Prostate gland (tissue), 2 donors: ENCODE data around the gene TTLL10. TPM values are rescaled to one million over a fixed set of nuclear protein-coding genes. Genes with fewer than 3 reads are reported as not detected.

ENCODE experiments used
- DNase-seq: peaks from one replicate; pipeline ENCODE4 v3.0.0-alpha.2; 2019; ENCODE audit warnings: low spot score
- H3K27ac ChIP-seq, 2 donors: fragments of 200-600 bp; sonication (generic); 2 replicates each; pipeline ENCODE4 v1.5.1; 2017 to 2019
- H3K27me3 ChIP-seq: fragments of 200-600 bp; sonication (generic); replicated peaks from 2 replicates; pipeline ENCODE4 v1.5.1; 2019; ENCODE audit not compliant: insufficient read depth
- H3K36me3 ChIP-seq, 2 donors: fragments of 200-600 bp; sonication (generic); 1 replicate in 1 of 2; 2 replicates in 1 of 2; pipeline versions ENCODE4 v1.5.1 to v1.8.1; 2017 to 2019
- H3K4me1 ChIP-seq: fragments of 200-600 bp; sonication (generic); replicated peaks from 2 replicates; pipeline ENCODE4 v1.5.1; 2019
- H3K4me3 ChIP-seq, 2 donors: fragments of 200-600 bp; sonication (generic); 2 replicates each; pipeline ENCODE4 v1.5.1; 2017 to 2019
- H3K9me3 ChIP-seq: fragments of 200-600 bp; sonication (generic); 2 replicates; pipeline ENCODE4 v1.5.1; 2017
- POLR2A ChIP-seq: fragments of 450-650 bp; IDR thresholded peaks from one replicate; pipeline ENCODE4 v1.6.1; 2016; ENCODE audit warnings: antibody characterized with exemption, mild to moderate bottlenecking
- POLR2AphosphoS5 ChIP-seq: sonication (generic); formaldehyde crosslinking; IDR thresholded peaks from one replicate; pipeline ENCODE4 v1.6.1; 2017; ENCODE audit warnings: antibody characterized with exemption
- WGBS: methylation state at CpG from one replicate; pipeline ENCODE4 v1.1.5; 2018; 5-methylcytosine and 5-hydroxymethylcytosine counted together
- intact Hi-C: fragments of 100-400 bp; cut with DNase I; formaldehyde crosslinking; loops from one replicate; pipeline ENCODE4 v1.14.2; 2022
- total RNA-seq, 2 donors: library from RNA; depleted of rRNA; stranded (reverse); fragments of >200 nt; gene quantifications; one replicate each; pipeline ENCODE4 v1.1.0, GENCODE V29; 2016
- TF ChIP-seq, protein P1 (sequence below), 4 experiments: fragments of 200-600 bp in 2 of 4; fragments of 450-650 bp in 2 of 4; sonication (generic) in 2 of 4; IDR thresholded peaks; 1 replicate in 3 of 4; 2 replicates in 1 of 4; pipeline ENCODE4 v1.5.1; 2016 to 2019; ENCODE audit warnings: antibody characterized with exemption in 4 of 4, mild to moderate bottlenecking in 2 of 4, moderate library complexity in 2 of 4

The TTLL10 gene
- total RNA-seq, 2 donors from 2014 or later = 0.77 to 7.3 TPM

DNA sequence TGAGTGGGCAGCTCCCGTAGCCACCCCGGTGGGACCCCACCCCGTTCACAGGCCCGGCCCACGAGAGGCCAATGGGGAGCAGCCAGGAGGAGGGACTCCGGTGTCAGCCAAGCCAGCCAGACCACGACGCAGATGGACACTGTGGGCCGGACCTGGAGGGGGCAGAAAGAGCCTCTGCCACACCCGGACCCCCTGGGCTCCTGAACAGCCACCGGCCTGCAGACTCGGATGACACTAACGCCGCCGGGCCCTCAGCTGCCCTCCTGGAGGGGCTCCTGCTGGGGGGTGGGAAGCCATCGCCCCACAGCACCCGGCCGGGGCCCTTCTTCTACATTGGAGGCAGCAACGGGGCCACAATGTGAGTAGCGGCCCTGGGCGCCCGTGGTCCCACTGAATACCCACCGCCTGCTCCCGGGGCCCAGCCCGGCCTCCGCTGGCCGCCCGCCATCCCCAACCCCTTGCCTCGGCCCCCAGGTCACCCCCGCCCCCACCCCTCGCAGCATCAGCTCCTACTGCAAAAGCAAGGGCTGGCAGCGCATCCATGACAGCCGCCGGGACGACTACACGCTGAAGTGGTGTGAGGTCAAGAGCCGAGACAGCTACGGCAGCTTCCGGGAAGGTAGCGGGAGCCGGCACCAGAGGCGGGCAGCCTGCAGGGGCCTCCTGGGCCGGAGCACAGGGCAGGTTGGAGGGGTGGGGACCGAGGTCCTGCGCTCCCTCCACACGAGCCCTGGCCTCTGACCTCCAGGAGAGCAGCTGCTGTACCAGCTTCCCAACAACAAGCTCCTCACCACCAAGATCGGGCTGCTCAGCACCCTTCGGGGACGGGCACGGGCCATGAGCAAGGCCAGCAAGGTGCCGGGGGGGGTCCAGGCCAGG, 6.5 kb downstream of the TTLL10 start:
- TF ChIP-seq, protein P1, sequence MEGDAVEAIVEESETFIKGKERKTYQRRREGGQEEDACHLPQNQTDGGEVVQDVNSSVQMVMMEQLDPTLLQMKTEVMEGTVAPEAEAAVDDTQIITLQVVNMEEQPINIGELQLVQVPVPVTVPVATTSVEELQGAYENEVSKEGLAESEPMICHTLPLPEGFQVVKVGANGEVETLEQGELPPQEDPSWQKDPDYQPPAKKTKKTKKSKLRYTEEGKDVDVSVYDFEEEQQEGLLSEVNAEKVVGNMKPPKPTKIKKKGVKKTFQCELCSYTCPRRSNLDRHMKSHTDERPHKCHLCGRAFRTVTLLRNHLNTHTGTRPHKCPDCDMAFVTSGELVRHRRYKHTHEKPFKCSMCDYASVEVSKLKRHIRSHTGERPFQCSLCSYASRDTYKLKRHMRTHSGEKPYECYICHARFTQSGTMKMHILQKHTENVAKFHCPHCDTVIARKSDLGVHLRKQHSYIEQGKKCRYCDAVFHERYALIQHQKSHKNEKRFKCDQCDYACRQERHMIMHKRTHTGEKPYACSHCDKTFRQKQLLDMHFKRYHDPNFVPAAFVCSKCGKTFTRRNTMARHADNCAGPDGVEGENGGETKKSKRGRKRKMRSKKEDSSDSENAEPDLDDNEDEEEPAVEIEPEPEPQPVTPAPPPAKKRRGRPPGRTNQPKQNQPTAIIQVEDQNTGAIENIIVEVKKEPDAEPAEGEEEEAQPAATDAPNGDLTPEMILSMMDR (IDR thresholded peaks at IDR 0.05) = no peak
- TF ChIP-seq POLR2AphosphoS5 = no peak
- no peak for TF ChIP-seq POLR2A
- Histone ChIP-seq H3K27me3 (no peaks in the 10 kb centered on the region), H3K9me3 (no peaks in the 10 kb centered on the region), H3K4me1 (no peaks in the 10 kb centered on the region), H3K4me3 (no peak overlapping the region), H3K36me3 (no peaks in the 10 kb centered on the region), H3K27ac (no peak overlapping the region)
- intact Hi-C loops = no loop called here
- no peak for DNase-seq
- WGBS = 79% methylated on average over 46 of the region's 51 CpGs

DNA sequence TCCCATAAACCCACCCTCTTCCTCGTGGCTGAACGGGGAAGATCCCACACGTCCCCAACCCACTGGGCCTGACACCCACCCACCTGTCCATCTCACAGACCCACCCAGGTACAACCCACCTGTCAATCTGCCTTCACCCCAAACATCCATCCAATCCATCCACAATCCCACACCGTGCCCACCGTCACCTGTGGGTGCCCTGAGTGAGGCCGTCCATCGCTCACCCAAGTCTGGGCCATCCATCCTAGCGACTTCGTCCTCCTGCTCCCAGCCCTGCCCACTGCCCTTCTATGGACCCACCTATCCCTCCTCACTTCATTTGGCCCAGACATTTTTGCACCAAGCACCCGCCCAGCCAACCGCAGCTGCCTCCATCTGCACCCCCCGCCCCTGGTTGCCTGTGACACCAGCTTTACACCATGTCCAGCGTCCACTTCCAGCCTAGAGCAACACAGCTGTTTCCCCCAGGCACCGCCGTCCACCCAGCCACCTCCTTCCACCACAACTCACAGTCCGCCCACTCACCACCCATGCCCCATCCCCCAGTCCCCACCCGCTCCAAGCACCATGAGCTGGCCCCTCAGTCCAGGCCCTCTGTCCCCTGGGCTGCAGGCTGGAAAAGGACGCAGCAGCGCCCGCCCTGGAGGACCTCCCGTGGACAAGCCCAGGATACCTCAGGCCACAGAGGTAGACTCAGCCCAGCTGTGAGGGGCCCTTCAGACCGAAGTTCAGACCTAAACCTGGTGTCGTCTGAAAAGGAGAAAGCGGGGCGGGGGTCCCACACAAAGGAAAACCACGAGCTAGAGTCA, 7.7 kb downstream of the TTLL10 start:
- no peak for DNase-seq
- Histone ChIP-seq H3K9me3 (no peaks in the 10 kb centered on the region), H3K4me3 (no peak overlapping the region), H3K27me3 (no peaks in the 10 kb centered on the region), H3K36me3 (no peaks in the 10 kb centered on the region), H3K4me1 (no peaks in the 10 kb centered on the region), H3K27ac (no peak overlapping the region)
- intact Hi-C loops = no loop called here
- TF ChIP-seq POLR2A = no peak
- TF ChIP-seq, protein P1 (IDR thresholded peaks at IDR 0.05) = no peak
- WGBS = 91% methylated on average over 26 of the region's 26 CpGs

GRCh38 chr1:1181938-1182410, 8.3 kb downstream of the TTLL10 start:
- no peaks in the 10 kb centered on the region for H3K27me3 ChIP-seq
- DNase-seq = no peak
- H3K27ac ChIP-seq = no peak overlapping the region
- intact Hi-C loops = no loop called here
- TF ChIP-seq POLR2AphosphoS5 (no peak), POLR2A (no peak)
- TF ChIP-seq, protein P1 (IDR thresholded peaks at IDR 0.05) = no peak
- no peaks in the 10 kb centered on the region for H3K4me1 ChIP-seq
- H3K4me3 ChIP-seq = no peak overlapping the region
- H3K36me3 ChIP-seq = no peaks in the 10 kb centered on the region
- no peaks in the 10 kb centered on the region for H3K9me3 ChIP-seq
- 88% methylated on average over 18 of the region's 21 CpGs for WGBS

- no peak for DNase-seq
- H3K27me3 ChIP-seq = no peaks in the 10 kb centered on the region
Measured at GRCh38 chr1:1182491-1183220, 9.0 kb downstream of the TTLL10 start.

More at GRCh38 chr1:1182491-1183220, 9.0 kb downstream of the TTLL10 start:
- Histone ChIP-seq H3K4me1 (no peaks in the 10 kb centered on the region), H3K36me3 (no peaks in the 10 kb centered on the region), H3K4me3 (no peak overlapping the region), H3K27ac (no peak overlapping the region), H3K9me3 (no peaks in the 10 kb centered on the region)
- TF ChIP-seq POLR2AphosphoS5 (no peak), POLR2A (no peak)
- TF ChIP-seq, protein P1 (IDR thresholded peaks at IDR 0.05) = no peak
- WGBS = 84% methylated on average over 39 of the region's 39 CpGs
- intact Hi-C loops = no loop called here
